HG02678 (cell line): ENCODE results near the gene TACR1.

Source experiments
- ATAC-seq: cut with Tn5 transposase; IDR thresholded peaks from one replicate; pipeline ENCODE4 v1.9.1; 2021; ENCODE audit warnings: mild to moderate bottlenecking, moderate library complexity; ENCODE audit not compliant: unreplicated experiment

The TACR1 gene

DNA sequence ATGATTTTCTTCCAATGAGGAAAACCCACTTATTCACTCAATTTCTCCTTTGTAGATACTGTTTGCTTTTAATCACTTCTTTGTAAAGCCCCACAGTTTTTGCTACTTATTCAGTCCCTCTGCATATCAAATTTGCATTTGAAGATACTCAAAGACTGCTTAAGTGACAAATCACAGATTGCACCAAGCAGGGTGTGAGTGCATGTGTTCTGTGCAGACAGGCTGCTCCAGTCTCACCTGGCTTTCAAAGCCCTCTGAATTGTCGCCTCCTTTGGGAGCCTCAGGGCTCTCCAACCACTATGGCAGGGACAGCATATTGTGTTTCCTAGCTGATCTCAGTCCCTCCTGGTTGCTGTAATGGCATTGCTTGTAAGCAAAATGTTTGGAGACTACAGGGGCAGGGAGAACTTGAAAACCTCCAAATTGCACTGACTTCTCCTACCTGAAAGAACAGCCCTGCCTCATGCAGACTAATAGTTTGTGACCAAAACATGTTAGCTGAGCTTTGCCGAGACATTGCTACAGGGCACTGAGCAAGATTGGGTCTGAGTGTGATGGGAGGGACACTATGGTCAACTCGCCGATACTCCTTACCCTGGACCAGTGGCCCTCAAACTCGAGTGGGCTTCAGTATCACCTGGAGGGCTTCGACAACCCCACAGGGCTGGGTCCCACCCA lies 144.0 kb downstream of the TACR1 start:
- ATAC-seq: no peak

- no peak for ATAC-seq
Measured at GRCh38 chr2:75054296-75054695, 145.0 kb downstream of the TACR1 start.

- ATAC-seq: peak; percentile 74
Measured at GRCh38 chr2:75053484-75054112, 145.7 kb downstream of the TACR1 start.

GRCh38 chr2:75047992-75048625 lies 151.2 kb downstream of the TACR1 start:
- ATAC-seq: no peak

DNA sequence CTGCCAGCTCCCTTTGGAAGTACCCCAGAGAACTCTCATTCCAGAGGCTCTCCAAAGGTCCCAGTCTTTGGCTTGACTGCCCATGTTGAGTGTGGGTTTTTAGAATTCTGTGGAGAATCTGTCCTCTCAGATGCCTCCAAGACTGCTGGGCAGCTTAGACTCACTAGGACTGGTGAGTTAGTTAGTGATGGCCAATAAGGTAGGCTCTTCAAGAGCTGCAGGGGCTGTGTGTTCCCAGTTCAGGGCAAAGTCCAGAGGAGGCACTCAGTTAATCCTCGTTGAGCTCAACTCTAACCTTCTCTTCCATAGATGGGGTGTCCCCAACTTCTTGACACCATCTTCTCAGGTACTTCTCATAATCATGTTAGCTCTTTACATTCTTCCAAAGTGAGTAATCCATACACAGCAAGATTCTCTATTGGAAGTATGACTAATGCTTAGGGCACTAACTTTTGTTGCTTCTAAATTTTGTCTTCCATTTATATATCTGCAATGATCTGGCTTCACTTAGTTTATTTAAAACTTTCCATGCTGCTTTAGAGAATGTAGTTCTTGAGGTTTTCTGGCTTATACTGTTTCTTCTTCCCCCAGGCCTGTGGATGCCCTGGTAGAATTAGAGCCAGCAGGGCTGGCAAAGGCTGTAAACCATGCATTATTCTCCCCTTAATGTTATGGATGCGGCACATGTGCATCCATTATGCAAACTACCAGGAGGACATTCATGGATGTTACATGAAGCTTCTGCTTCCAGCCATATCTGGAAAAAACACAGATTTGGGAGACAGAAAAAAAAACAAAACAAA lies 151.9 kb downstream of the TACR1 start:
- ATAC-seq: no peak

- no peak for ATAC-seq
Measured at GRCh38 chr2:75045526-75046050, 153.7 kb downstream of the TACR1 start.

DNA sequence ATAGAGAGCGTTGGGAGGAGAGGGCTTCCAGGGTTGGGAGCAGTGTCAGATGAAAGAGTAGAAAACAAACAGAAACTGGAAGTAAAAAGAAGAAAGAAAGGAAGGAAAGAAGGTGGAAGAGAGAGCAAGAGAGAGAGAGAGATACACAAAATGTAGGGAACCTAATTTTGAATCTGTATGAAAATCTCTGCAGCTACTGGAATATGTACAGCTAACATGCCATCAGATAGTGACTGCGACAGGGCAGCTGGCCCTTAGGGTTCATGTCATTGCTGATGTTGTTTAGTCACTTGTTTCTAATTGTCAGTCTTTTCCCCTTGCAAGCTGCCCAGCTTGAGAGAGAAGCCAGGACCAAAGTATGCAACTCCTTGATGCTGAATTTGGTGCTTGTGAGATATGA lies 155.0 kb downstream of the TACR1 start:
- no peak for ATAC-seq

GRCh38 chr2:75042823-75043222 lies 156.5 kb downstream of the TACR1 start:
- no peak for ATAC-seq

- ATAC-seq: no peak
Measured at GRCh38 chr2:75041731-75042600, 157.4 kb downstream of the TACR1 start.

- no peak for ATAC-seq
Measured at GRCh38 chr2:75041226-75041625, 158.1 kb downstream of the TACR1 start.

- no peak for ATAC-seq
Measured at GRCh38 chr2:75035444-75036353, 163.6 kb downstream of the TACR1 start.

DNA sequence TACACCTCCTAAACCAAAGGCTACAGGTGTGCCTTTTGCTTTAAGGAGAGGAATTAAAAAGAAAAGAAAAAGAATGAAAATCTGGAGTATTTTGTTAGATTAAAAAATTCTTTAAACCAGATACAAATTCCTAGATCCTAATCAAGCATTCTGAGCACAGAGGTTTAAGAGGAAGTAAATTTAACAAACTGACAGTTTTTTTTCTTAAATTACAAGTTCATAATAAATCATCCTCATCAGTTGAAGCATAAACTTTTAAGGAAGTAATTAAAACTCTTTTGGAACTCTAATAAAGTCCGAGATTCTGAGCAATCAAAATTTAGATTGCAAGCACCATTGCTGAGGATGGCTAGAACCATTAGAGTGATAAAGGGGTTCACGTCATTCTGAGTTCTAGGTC lies 165.8 kb downstream of the TACR1 start:
- ATAC-seq: no peak

DNA sequence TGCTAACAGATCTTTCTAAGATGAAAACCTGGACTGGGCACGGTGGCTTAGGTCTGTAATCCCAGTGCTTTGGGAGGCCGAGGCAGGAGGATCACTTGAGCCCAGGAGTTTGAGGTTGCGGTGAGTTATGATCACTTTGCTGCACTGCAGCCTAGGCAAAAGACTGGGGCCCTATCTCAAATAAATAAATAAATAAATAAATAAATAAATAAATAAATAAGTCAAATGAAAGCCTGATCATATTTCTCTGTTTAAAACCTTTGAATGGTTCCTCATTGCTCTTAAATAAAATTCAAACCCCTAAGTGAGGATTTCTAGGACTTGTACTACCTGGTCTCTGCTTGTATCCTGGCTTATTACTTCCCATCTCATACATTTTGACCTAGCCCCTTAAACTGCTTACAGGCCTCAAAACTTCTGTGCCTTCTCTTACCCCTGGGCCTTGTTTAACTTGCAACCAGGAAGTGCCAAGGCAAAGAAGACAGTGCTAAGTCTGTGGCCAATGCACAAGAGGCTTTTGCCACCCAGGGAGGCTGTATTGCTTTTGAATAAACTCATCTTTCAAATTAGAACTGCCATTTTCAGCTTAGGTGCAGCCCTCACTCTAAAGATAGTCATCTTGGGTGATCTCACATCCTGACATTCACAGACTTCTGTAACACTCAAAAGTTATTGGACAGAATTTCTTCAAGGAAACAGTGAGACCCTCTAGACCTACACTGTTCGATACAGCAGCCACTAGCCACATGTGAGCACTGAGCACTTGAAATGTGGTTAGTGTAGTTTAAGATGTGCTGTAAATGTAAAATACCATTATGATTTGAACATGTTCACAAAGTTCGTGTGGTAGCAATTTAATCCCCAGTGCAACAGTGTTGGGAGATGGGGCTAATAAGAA lies 167.2 kb downstream of the TACR1 start:
- ATAC-seq: no peak

- no peak for ATAC-seq
Measured at GRCh38 chr2:75031171-75031570, 168.1 kb downstream of the TACR1 start.

GRCh38 chr2:75030218-75031009 lies 168.9 kb downstream of the TACR1 start:
- no peak for ATAC-seq

- ATAC-seq: no peak
Measured at GRCh38 chr2:75027886-75028285, 171.4 kb downstream of the TACR1 start.

DNA sequence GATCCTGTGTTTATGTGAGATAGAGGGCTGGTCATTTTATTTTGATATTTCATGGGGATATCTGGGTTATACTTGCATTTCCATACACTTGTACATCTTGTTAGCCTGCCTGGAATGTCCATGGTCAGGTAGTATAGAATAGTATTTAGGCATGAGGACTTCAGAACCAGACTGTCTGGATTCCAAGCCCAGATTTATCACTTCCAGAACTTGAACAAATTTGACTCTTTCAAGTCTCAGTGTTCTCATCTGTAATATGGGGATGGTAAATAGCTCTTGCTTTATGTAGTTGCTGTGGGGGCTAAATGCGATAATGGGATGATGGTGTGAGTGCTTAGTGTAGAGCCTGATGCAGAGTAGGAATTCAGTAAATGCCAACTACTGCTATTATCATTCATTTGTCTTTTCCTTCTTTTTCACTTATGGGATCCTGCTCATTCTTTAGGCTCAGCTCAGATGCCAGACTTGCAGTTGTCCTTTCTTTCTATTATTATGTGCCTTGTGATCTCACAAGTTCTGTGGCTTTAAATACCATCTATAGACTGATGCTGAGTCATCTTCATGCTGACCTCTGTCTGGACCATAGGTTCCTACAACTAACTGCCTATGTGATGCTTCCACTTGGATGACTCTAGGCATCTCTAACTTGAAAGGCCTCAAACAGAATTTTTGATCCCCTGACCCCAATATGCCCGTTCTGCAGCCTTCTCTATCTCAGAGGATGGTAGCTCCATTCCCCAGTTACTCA lies 173.5 kb downstream of the TACR1 start:
- ATAC-seq: no peak
